B cell (primary cell): Measurements from ENCODE around the gene DKK2.

ENCODE experiments used
- EZH2 ChIP-seq: IDR thresholded peaks from 2 replicates; pipeline ENCODE4 v1.6.1; 2012; ENCODE audit warnings: borderline replicate concordance, low read depth, mild to moderate bottlenecking, moderate library complexity, low read length; ENCODE audit not compliant: insufficient read depth, poor library complexity, severe bottlenecking
- TF ChIP-seq, protein P1 (sequence below): fragments of 200-600 bp; IDR thresholded peaks from one replicate; pipeline ENCODE4 v1.8.0; 2022; ENCODE audit warnings: antibody characterized with exemption, mild to moderate bottlenecking

DNA sequence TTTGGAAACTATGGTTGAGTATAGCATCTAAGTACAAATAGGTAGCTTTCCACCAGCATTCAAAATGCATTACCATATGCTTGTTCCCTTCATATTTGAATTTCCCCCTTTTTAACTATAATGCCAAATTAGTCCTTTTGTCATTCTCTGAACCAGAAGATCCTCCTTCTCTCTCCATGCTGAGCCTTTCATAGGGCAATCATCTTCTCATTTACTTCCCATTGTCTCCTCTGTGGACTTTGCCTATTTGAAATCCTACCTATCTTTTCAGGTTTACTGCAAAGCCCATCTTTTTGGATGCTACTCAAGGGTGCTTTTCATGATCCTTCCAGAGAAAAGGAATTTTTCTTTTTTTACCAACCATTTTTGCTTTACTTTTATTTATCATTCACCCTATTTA lies 54.7 kb downstream of the DKK2 start:
- TF ChIP-seq, protein P1, sequence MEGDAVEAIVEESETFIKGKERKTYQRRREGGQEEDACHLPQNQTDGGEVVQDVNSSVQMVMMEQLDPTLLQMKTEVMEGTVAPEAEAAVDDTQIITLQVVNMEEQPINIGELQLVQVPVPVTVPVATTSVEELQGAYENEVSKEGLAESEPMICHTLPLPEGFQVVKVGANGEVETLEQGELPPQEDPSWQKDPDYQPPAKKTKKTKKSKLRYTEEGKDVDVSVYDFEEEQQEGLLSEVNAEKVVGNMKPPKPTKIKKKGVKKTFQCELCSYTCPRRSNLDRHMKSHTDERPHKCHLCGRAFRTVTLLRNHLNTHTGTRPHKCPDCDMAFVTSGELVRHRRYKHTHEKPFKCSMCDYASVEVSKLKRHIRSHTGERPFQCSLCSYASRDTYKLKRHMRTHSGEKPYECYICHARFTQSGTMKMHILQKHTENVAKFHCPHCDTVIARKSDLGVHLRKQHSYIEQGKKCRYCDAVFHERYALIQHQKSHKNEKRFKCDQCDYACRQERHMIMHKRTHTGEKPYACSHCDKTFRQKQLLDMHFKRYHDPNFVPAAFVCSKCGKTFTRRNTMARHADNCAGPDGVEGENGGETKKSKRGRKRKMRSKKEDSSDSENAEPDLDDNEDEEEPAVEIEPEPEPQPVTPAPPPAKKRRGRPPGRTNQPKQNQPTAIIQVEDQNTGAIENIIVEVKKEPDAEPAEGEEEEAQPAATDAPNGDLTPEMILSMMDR: no peak
- TF ChIP-seq EZH2: no peak
